HCT116 (cell line): ENCODE results near the gene GCK. TPM values are rescaled to one million over a fixed set of nuclear protein-coding genes. Genes with fewer than 3 reads are reported as not detected.

Experiments
- ATAC-seq: fragments of 200-7000 bp; cut with Tn5 transposase; 2 replicates; pipeline ENCODE4 v1.9.1; 2020; ENCODE audit warnings: mild to moderate bottlenecking, moderate library complexity
- BruUV-seq: library from RNA; stranded (reverse); fragments of 400-500 nt; replicated peaks from 2 replicates; lab custom pipeline; 2021; lab: Mats Ljungman, UMichigan
- CTCF ChIA-PET: fragments of 300-600 bp; sonication (Branson Sonifier 250); formaldehyde crosslinking; loops from one replicate; lab custom pipeline; 2021; ENCODE audit warnings: antibody characterized with exemption; lab: Charles Lee
- POLR2A ChIA-PET: fragments of 300-600, 350-600 bp; sonication (Branson Sonifier 250); formaldehyde crosslinking; loops from one replicate; lab custom pipeline; 2021; ENCODE audit warnings: antibody characterized with exemption; lab: Charles Lee
- RAD21 ChIA-PET, 2 experiments: fragments of 300-600 bp; sonication (Branson Sonifier 250); formaldehyde crosslinking; loops; one replicate each; lab custom pipeline; 2023; ENCODE audit warnings: low total read pairs in 2 of 2; ENCODE audit not compliant: uncharacterized antibody in 2 of 2, unreplicated experiment in 2 of 2, low non-redundant PET in 1 of 2; lab: Charles Lee
- DNase-seq: peaks from one replicate; pipeline ENCODE4 v3.0.0-alpha.2; 2010; ENCODE audit warnings: low read depth, low spot score
- H2AFZ ChIP-seq: fragments of 200-600 bp; shearing (Covaris generic), sonication (generic); 2 replicates; pipeline ENCODE4 v1.6.1; 2017; ENCODE audit warnings: low read depth, mixed run types, mixed read lengths, antibody characterized with exemption, low read length; ENCODE audit not compliant: poor library complexity, severe bottlenecking
- H3K27ac ChIP-seq: 2 replicates; pipeline ENCODE4 v1.5.1; 2012; ENCODE audit warnings: low read depth, low read length
- H3K27me3 ChIP-seq: fragments of 200-600 bp; sonication (generic); 2 replicates; pipeline ENCODE4 v1.6.1; 2016; ENCODE audit warnings: mixed run types, low read length, mixed read lengths; ENCODE audit not compliant: insufficient read depth
- H3K36me3 ChIP-seq, 2 experiments: fragments of 200-500 bp in 1 of 2; fragments of 200-600 bp in 1 of 2; sonication (Bioruptor generic) in 1 of 2; sonication (generic) in 1 of 2; 2 replicates each; pipeline versions ENCODE4 v1.5.1 to v1.6.1; 2014 to 2016; ENCODE audit warnings: low read length in 2 of 2, inconsistent platforms in 1 of 2, mixed read lengths in 1 of 2, mixed run types in 1 of 2; ENCODE audit not compliant: insufficient read depth in 2 of 2, control insufficient read depth in 1 of 2
- H3K4me1 ChIP-seq, 2 experiments: fragments of 200-600 bp in 1 of 2; sonication (generic) in 1 of 2; 2 replicates each; pipeline versions ENCODE4 v1.5.1 to v1.6.1; 2012 to 2017; ENCODE audit warnings: low read length in 2 of 2, inconsistent platforms in 1 of 2, mild to moderate bottlenecking in 1 of 2, mixed read lengths in 1 of 2, mixed run types in 1 of 2, moderate library complexity in 1 of 2; ENCODE audit not compliant: insufficient read depth in 2 of 2, control insufficient read depth in 1 of 2
- H3K4me2 ChIP-seq: fragments of 200-600 bp; sonication (generic); 2 replicates; pipeline ENCODE4 v1.6.1; 2017; ENCODE audit warnings: mixed run types, low read length, mixed read lengths
- H3K4me3 ChIP-seq, 2 experiments: fragments of 200-600 bp in 1 of 2; sonication (generic) in 1 of 2; replicated peaks in 1 of 2; 2 replicates each; pipeline ENCODE4 v1.5.1; 2011 to 2016; ENCODE audit warnings: low read length in 2 of 2, control low read depth in 1 of 2, low read depth in 1 of 2, mild to moderate bottlenecking in 1 of 2, mixed read lengths in 1 of 2, mixed run types in 1 of 2
- H3K79me2 ChIP-seq: fragments of 200-600 bp; sonication (generic); 2 replicates; pipeline ENCODE4 v1.6.1; 2017; ENCODE audit warnings: mild to moderate bottlenecking, mixed run types, low read length, moderate library complexity, mixed read lengths; ENCODE audit not compliant: insufficient read depth
- H3K9ac ChIP-seq: fragments of 200-600 bp; sonication (generic); 2 replicates; pipeline ENCODE4 v1.6.1; 2016; ENCODE audit warnings: low read length, mixed read lengths
- H3K9me2 ChIP-seq: fragments of 200-600 bp; sonication (generic), shearing (Covaris generic); 2 replicates; pipeline ENCODE4 v1.6.1; 2017; ENCODE audit warnings: mixed run types, mild to moderate bottlenecking, moderate library complexity; ENCODE audit not compliant: insufficient read depth
- H3K9me3 ChIP-seq, 2 experiments: fragments of 200-500 bp in 1 of 2; fragments of 200-600 bp in 1 of 2; sonication (Bioruptor generic) in 1 of 2; sonication (generic) in 1 of 2; 2 replicates each; pipeline ENCODE4 v1.6.1; 2014 to 2017; ENCODE audit warnings: low read length in 2 of 2, mixed read lengths in 2 of 2, inconsistent platforms in 1 of 2, low read depth in 1 of 2, mild to moderate bottlenecking in 1 of 2, mixed run types in 1 of 2, moderate library complexity in 1 of 2; ENCODE audit not compliant: control insufficient read depth in 1 of 2, insufficient read depth in 1 of 2
- H4K20me1 ChIP-seq: fragments of 200-600 bp; sonication (generic), shearing (Covaris generic); 2 replicates; pipeline ENCODE4 v1.6.1; 2017; ENCODE audit warnings: mixed run types, mild to moderate bottlenecking, moderate library complexity; ENCODE audit not compliant: insufficient read depth
- CEBPB ChIP-seq: IDR thresholded peaks from 2 replicates; pipeline ENCODE4 v1.6.1; 2012; ENCODE audit warnings: low read depth
- POLR2A ChIP-seq: IDR thresholded peaks from 2 replicates; pipeline ENCODE4 v1.7.0; 2011; ENCODE audit warnings: borderline replicate concordance; ENCODE audit not compliant: insufficient read depth, insufficient read length; ENCODE audit errors: extremely low read depth
- RAD21 ChIP-seq: IDR thresholded peaks from 2 replicates; pipeline ENCODE4 v1.6.1; 2012; ENCODE audit warnings: low read depth, mild to moderate bottlenecking
- SRF ChIP-seq: IDR thresholded peaks from 2 replicates; pipeline ENCODE4 v1.6.1; 2012; ENCODE audit warnings: low read depth
- TCF7L2 ChIP-seq: IDR thresholded peaks from 2 replicates; pipeline ENCODE4 v1.7.0; 2011; ENCODE audit warnings: borderline replicate concordance, inconsistent platforms; ENCODE audit not compliant: insufficient read depth, insufficient read length; ENCODE audit errors: extremely low read depth
- intact Hi-C: fragments of 100-400 bp; cut with micrococcal nuclease; formaldehyde crosslinking; loops from 2 replicates; pipeline ENCODE4 v1.10.0; 2022
- total RNA-seq: library from RNA; stranded (reverse); gene quantifications from one replicate; pipeline ENCODE4 v1.2.1, GENCODE V29; 2021; ENCODE audit not compliant: unreplicated experiment
- TF ChIP-seq, protein P1 (sequence below), 3 experiments: fragments of 200-600 bp in 1 of 3; sonication (generic) in 1 of 3; IDR thresholded peaks in 2 of 3; conservative IDR thresholded peaks in 1 of 3; 2 replicates each; pipeline ENCODE4 v1.5.1; 2012 to 2017; ENCODE audit warnings: low read depth in 2 of 3, low read length in 2 of 3, antibody characterized with exemption in 1 of 3, borderline replicate concordance in 1 of 3, control low read depth in 1 of 3, mild to moderate bottlenecking in 1 of 3, mixed read lengths in 1 of 3, mixed run types in 1 of 3, moderate library complexity in 1 of 3; ENCODE audit not compliant: insufficient read depth in 1 of 3
- TF ChIP-seq, protein P2 (sequence below): IDR thresholded peaks from 2 replicates; pipeline ENCODE4 v1.6.1; 2011; ENCODE audit warnings: mild to moderate bottlenecking, low read length, moderate library complexity; ENCODE audit not compliant: insufficient replicate concordance; ENCODE audit errors: extremely low read depth

GCK gene
- total RNA-seq, 1 experiment from 2014 or later: 0.34 TPM

DNA sequence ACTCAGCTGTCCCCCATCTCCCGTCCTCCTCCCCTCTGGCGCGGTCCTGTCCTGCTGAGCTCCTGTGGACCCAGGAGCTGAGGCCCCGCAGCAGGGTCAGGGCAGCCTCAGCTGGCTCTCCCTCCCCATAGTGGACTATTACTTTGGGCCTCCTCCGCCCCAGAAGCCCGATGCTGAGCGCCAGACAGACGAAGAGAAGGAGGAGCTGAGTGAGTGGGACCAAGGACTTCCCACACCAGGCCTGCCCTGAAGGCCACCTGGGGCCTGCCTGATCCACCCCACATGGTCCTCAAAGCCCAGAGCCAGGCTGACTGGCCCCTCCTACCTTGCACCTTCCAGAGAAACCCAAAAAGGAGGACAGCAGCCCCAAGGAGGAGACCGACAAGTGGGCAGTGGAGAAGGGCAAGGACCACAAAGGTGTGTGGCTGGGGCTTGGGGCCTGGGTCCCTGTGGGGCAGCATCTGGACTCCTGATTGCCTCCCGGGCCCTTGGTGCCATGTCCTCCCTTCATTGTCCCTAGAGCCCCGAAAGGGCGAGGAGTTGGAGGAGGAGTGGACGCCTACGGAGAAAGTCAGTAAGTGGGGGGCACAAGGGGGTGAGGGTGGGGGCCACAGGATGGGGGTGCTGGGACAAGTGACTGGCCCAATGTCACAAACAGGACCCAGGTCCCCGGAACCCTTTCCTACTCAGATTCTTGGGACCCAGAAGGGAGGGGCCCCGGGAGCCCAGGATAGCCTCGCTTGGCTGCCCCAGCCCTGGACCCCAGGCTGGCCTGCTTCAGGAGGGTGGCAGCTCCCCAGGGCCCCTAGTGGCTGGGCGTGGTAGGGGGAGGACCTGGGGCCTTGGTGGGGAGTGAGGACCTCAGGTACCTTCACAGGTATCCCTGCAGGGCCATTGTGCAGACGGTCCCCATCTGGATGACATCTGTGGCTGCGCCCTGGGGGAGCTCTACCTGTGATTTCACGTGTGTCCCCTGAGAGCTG is 80.2 kb downstream of the GCK start:
- no peak overlapping the region; the same call in 1 of the 2 replicates for H3K27ac ChIP-seq
- peaks cover 0 to 6% of the 10 kb centered on the region in 2 experiments; a peak in 2 of 4 replicates for H3K4me1 ChIP-seq
- no peaks in the 10 kb centered on the region for H4K20me1 ChIP-seq
- no peaks in the 10 kb centered on the region for H3K9me2 ChIP-seq
- TF ChIP-seq, protein P1, sequence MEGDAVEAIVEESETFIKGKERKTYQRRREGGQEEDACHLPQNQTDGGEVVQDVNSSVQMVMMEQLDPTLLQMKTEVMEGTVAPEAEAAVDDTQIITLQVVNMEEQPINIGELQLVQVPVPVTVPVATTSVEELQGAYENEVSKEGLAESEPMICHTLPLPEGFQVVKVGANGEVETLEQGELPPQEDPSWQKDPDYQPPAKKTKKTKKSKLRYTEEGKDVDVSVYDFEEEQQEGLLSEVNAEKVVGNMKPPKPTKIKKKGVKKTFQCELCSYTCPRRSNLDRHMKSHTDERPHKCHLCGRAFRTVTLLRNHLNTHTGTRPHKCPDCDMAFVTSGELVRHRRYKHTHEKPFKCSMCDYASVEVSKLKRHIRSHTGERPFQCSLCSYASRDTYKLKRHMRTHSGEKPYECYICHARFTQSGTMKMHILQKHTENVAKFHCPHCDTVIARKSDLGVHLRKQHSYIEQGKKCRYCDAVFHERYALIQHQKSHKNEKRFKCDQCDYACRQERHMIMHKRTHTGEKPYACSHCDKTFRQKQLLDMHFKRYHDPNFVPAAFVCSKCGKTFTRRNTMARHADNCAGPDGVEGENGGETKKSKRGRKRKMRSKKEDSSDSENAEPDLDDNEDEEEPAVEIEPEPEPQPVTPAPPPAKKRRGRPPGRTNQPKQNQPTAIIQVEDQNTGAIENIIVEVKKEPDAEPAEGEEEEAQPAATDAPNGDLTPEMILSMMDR (IDR thresholded peaks at IDR 0.05 in 2 of 3, conservative IDR thresholded peaks at IDR 0.05 in 1 of 3; ENCODE audit: borderline replicate concordance in 1 of 3, insufficient read depth in 1 of 3, low read depth in 2 of 3, low read length in 2 of 3): peak in 1 of 3 experiments; percentile 23; a peak in 1 of 6 replicates
- no peak for TF ChIP-seq CEBPB
- intact Hi-C loops: no loop called here
- BruUV-seq: no TSS peak
- H3K79me2 ChIP-seq: no peaks in the 10 kb centered on the region
- RAD21 ChIA-PET: no interaction called here
- no peaks in the 10 kb centered on the region for H3K9me3 ChIP-seq
- no peak overlapping the region for H3K4me2 ChIP-seq
- DNase-seq (no peak), ATAC-seq (0 out of 2 replicates have a peak, but pooled peaks have one; percentile 27)
- no peaks in the 10 kb centered on the region for H3K27me3 ChIP-seq
- no peaks in the 10 kb centered on the region; a peak in 1 of 4 replicates for H3K36me3 ChIP-seq
- POLR2A ChIA-PET: no interaction called here
- no peak overlapping the region for H2AFZ ChIP-seq
- CTCF ChIA-PET: no interaction called here
- no peak overlapping the region for H3K4me3 ChIP-seq
- H3K9ac ChIP-seq: no peak overlapping the region

DNA sequence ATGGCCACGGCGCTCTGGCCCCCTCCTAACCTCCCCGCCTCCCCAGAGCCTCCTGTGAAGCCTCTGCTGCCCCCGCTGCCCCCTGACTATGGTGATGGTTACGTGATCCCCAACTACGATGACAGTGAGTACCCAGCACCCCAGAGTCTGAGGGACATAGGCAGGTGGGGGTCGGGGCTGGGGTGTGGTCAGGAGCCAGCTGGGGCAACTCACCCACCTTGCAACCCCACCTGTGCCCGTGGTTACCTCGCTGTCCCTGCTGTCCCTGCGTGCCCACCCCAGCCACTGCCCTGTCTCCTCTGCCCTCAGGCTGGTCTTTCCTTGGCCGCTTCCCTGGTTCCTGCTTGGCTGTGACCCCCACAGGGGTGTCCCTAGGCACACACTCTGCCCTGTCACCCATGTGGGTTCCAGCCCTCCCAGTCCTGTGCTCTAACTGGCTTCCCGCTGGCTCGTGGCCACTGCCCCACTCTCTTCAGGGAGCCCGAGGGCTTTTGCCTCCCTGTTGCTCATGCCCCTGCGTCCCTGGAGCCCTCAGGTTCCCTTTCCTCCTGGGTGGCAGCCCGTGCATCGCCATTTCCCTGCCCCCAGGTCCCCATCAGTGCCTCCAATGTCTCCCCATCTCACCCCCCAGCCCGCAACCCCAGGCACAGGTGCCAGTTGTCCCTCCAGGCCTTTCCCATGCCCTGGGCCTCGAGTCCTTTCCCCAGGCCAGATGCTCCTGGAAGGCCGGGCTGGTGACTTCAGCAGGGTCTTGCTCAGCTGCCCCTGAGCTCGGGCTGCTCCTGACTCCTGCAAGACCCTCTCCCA is 81.1 kb downstream of the GCK start:
- CTCF ChIA-PET: no interaction called here
- Histone ChIP-seq H4K20me1 (no peaks in the 10 kb centered on the region), H3K27me3 (no peaks in the 10 kb centered on the region), H3K4me3 (no peak overlapping the region), H3K4me2 (no peak overlapping the region), H3K36me3 (no peaks in the 10 kb centered on the region), H3K27ac (no peak overlapping the region; the same call in 1 of the 2 replicates), H3K9me2 (no peaks in the 10 kb centered on the region), H3K9ac (no peak overlapping the region), H3K9me3 (no peaks in the 10 kb centered on the region), H2AFZ (no peak overlapping the region), H3K79me2 (no peaks in the 10 kb centered on the region), H3K4me1 (peaks cover 0 to 6% of the 10 kb centered on the region in 2 experiments; a peak in 2 of 4 replicates)
- POLR2A ChIA-PET: no interaction called here
- RAD21 ChIA-PET: no interaction called here
- no peak for DNase-seq
- intact Hi-C loops: no loop called here
- no TSS peak for BruUV-seq
- no peak for ATAC-seq
- TF ChIP-seq RAD21: no peak
- TF ChIP-seq, protein P2, sequence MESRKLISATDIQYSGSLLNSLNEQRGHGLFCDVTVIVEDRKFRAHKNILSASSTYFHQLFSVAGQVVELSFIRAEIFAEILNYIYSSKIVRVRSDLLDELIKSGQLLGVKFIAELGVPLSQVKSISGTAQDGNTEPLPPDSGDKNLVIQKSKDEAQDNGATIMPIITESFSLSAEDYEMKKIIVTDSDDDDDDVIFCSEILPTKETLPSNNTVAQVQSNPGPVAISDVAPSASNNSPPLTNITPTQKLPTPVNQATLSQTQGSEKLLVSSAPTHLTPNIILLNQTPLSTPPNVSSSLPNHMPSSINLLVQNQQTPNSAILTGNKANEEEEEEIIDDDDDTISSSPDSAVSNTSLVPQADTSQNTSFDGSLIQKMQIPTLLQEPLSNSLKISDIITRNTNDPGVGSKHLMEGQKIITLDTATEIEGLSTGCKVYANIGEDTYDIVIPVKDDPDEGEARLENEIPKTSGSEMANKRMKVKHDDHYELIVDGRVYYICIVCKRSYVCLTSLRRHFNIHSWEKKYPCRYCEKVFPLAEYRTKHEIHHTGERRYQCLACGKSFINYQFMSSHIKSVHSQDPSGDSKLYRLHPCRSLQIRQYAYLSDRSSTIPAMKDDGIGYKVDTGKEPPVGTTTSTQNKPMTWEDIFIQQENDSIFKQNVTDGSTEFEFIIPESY: no peak
- TF ChIP-seq CEBPB: no peak
- no peak for TF ChIP-seq TCF7L2
- no peak for TF ChIP-seq POLR2A
- TF ChIP-seq, protein P1 (IDR thresholded peaks at IDR 0.05 in 2 of 3, conservative IDR thresholded peaks at IDR 0.05 in 1 of 3; ENCODE audit: borderline replicate concordance in 1 of 3, insufficient read depth in 1 of 3, low read depth in 2 of 3, low read length in 2 of 3): no peak
- no peak for TF ChIP-seq SRF
